Sigmoid colon (tissue), 7 donors: Measurements from ENCODE around the gene CASP12. TPM values are rescaled to one million over a fixed set of nuclear protein-coding genes. Genes with fewer than 3 reads are reported as not detected.

Experiments
- DNase-seq: peaks from one replicate; pipeline ENCODE4 v3.0.0-alpha.2; 2019
- H3K27ac ChIP-seq, 4 donors: fragments of 200-600 bp; sonication (generic); one replicate each; pipeline ENCODE4 v1.5.1; 2016 to 2019; ENCODE audit warnings: mild to moderate bottlenecking in 1 of 4
- H3K27me3 ChIP-seq, 3 donors: fragments of 200-600 bp; sonication (generic); one replicate each; pipeline ENCODE4 v1.5.1; 2019; ENCODE audit warnings: mild to moderate bottlenecking in 1 of 3
- H3K36me3 ChIP-seq, 4 donors: fragments of 200-600 bp; sonication (generic); one replicate each; pipeline ENCODE4 v1.5.1; 2016 to 2019
- H3K4me1 ChIP-seq, 4 donors: fragments of 200-600 bp; sonication (generic); one replicate each; pipeline ENCODE4 v1.5.1; 2017 to 2019
- H3K4me3 ChIP-seq, 4 donors: fragments of 200-600 bp; sonication (generic); one replicate each; pipeline ENCODE4 v1.5.1; 2017 to 2019; ENCODE audit warnings: mild to moderate bottlenecking in 2 of 4, moderate library complexity in 1 of 4
- H3K9me3 ChIP-seq, 4 donors: fragments of 200-600 bp in 3 of 4; sonication (generic) in 3 of 4; one replicate each; pipeline versions ENCODE4 v1.5.1 to v1.6.1; 2013 to 2019
- CTCF ChIP-seq, 4 experiments: fragments of 450-650 bp in 3 of 4; fragments of 200-600 bp in 1 of 4; IDR thresholded peaks; one replicate each; pipeline ENCODE4 v1.5.1; 2016 to 2019; ENCODE audit warnings: antibody characterized with exemption in 4 of 4, mild to moderate bottlenecking in 3 of 4, moderate library complexity in 2 of 4
- EP300 ChIP-seq, 4 donors: sonication (generic); formaldehyde crosslinking; IDR thresholded peaks; one replicate each; pipeline ENCODE4 v1.6.1; 2017; ENCODE audit warnings: antibody characterized with exemption in 4 of 4
- POLR2A ChIP-seq, 2 donors: fragments of 450-650 bp; IDR thresholded peaks; one replicate each; pipeline ENCODE4 v1.6.1; 2016; ENCODE audit warnings: antibody characterized with exemption in 2 of 2, mild to moderate bottlenecking in 2 of 2, moderate library complexity in 2 of 2
- POLR2AphosphoS5 ChIP-seq, 4 donors: sonication (generic); formaldehyde crosslinking; IDR thresholded peaks; one replicate each; pipeline ENCODE4 v1.6.1; 2017; ENCODE audit warnings: antibody characterized with exemption in 4 of 4
- WGBS, 2 donors: extraction: QIAGEN DNeasy Blood & Tissue Kit; methylation state at CpG; one replicate each; pipeline ENCODE4 v1.1.7; 2013; 5-methylcytosine and 5-hydroxymethylcytosine counted together
- intact Hi-C: fragments of 100-400 bp; cut with DNase I; formaldehyde crosslinking; loops from one replicate; pipeline ENCODE4 v1.15.1; 2023
- polyA plus RNA-seq, 3 donors: library from polyadenylated mRNA; stranded (reverse); fragments of 200-250 nt; gene quantifications; one replicate each; pipeline ENCODE4 v1.2.3, GENCODE V29; 2013
- total RNA-seq, 4 donors: library from RNA; depleted of rRNA; stranded (reverse); fragments of >200 nt; gene quantifications; one replicate each; pipeline ENCODE4 v1.1.0, GENCODE V29; 2016
- donor health status: healthy with polysubstance abuse.
- donor health status: Bipolar disorder and iron deficiency.
- donor health status: healthy.

Gene CASP12
- total and polyA plus RNA-seq, 7 donors = 0.22 to 9.4 (median 2.2) TPM; not detected in 1

- DNase-seq = no peak
- intact Hi-C loops = no loop called here
- no peaks in the 10 kb centered on the region for H3K36me3 ChIP-seq
- no peak overlapping the region for H3K27ac ChIP-seq
- no peak for TF ChIP-seq POLR2AphosphoS5 (IDR thresholded peaks at IDR 0.05)
- no peak for TF ChIP-seq CTCF (IDR thresholded peaks at IDR 0.05)
- TF ChIP-seq POLR2A (IDR thresholded peaks at IDR 0.05) = no peak
- TF ChIP-seq EP300 (IDR thresholded peaks at IDR 0.05) = no peak
- no peaks in the 10 kb centered on the region for H3K27me3 ChIP-seq
- no peaks in the 10 kb centered on the region for H3K4me1 ChIP-seq
- H3K4me3 ChIP-seq = no peak overlapping the region
- H3K9me3 ChIP-seq = no peaks in the 10 kb centered on the region
- WGBS, 2 donors = 86 to 88% methylated on average over 3 of the region's 3 CpGs
Measured at GRCh38 chr11:104908186-104908531, 9.9 kb upstream of the CASP12 start.

- no peak overlapping the region for H3K27ac ChIP-seq
- H3K4me3 ChIP-seq = no peak overlapping the region
- TF ChIP-seq POLR2A (IDR thresholded peaks at IDR 0.05) = no peak
- no peak for TF ChIP-seq POLR2AphosphoS5 (IDR thresholded peaks at IDR 0.05)
- no peak for TF ChIP-seq CTCF (IDR thresholded peaks at IDR 0.05)
- TF ChIP-seq EP300 (IDR thresholded peaks at IDR 0.05) = no peak
- no peaks in the 10 kb centered on the region for H3K9me3 ChIP-seq
- H3K4me1 ChIP-seq = no peaks in the 10 kb centered on the region
- no peaks in the 10 kb centered on the region for H3K27me3 ChIP-seq
- H3K36me3 ChIP-seq = no peaks in the 10 kb centered on the region
- WGBS, 2 donors = 79% methylated on average over 7 of the region's 7 CpGs
- DNase-seq = no peak
- intact Hi-C loops = no loop called here
Measured at GRCh38 chr11:104907521-104908185, 9.4 kb upstream of the CASP12 start.

GRCh38 chr11:104905271-104905670, 7.0 kb upstream of the CASP12 start:
- Histone ChIP-seq H3K27me3 (no peaks in the 10 kb centered on the region), H3K27ac (no peak overlapping the region), H3K4me3 (no peak overlapping the region), H3K4me1 (no peaks in the 10 kb centered on the region), H3K9me3 (no peaks in the 10 kb centered on the region), H3K36me3 (no peaks in the 10 kb centered on the region)
- WGBS, 2 donors = 87 to 96% methylated on average over 4 of the region's 4 CpGs
- no peak for TF ChIP-seq EP300 (IDR thresholded peaks at IDR 0.05)
- no peak for TF ChIP-seq CTCF (IDR thresholded peaks at IDR 0.05)
- TF ChIP-seq POLR2AphosphoS5 (IDR thresholded peaks at IDR 0.05) = no peak
- TF ChIP-seq POLR2A (IDR thresholded peaks at IDR 0.05) = no peak
- intact Hi-C loops = no loop called here
- DNase-seq = no peak

- Histone ChIP-seq H3K9me3 (no peaks in the 10 kb centered on the region), H3K4me1 (peaks cover 0 to 32% (median 23%) of the 10 kb centered on the region in 4 donors), H3K27ac (peak overlapping the region; percentile 58 to 71 (median 66)), H3K4me3 (no peak overlapping the region), H3K36me3 (no peaks in the 10 kb centered on the region), H3K27me3 (no peaks in the 10 kb centered on the region)
- no peak for DNase-seq
- TF ChIP-seq POLR2AphosphoS5 (IDR thresholded peaks at IDR 0.05) (no peak), POLR2A (IDR thresholded peaks at IDR 0.05) (no peak), EP300 (IDR thresholded peaks at IDR 0.05) (no peak), CTCF (IDR thresholded peaks at IDR 0.05) (no peak)
- intact Hi-C loops = no loop called here
Measured at GRCh38 chr11:104899226-104899625, 966 bp upstream of the CASP12 start.

- peak overlapping the region in 3 of 4 donors; percentile 26 to 37 (median 36) for H3K4me3 ChIP-seq
- intact Hi-C loops = no loop called here
- 64 to 85% methylated on average over 1 of the region's 1 CpG for WGBS, 2 donors
- no peaks in the 10 kb centered on the region for H3K9me3 ChIP-seq
- H3K27ac ChIP-seq = peak overlapping the region; percentile 58 to 71 (median 66)
- TF ChIP-seq EP300 (IDR thresholded peaks at IDR 0.05) = no peak
- no peak for TF ChIP-seq POLR2AphosphoS5 (IDR thresholded peaks at IDR 0.05)
- no peak for TF ChIP-seq CTCF (IDR thresholded peaks at IDR 0.05)
- TF ChIP-seq POLR2A (IDR thresholded peaks at IDR 0.05) = no peak
- peaks cover 0 to 33% (median 23%) of the 10 kb centered on the region in 4 donors for H3K4me1 ChIP-seq
- H3K36me3 ChIP-seq = no peaks in the 10 kb centered on the region
- no peak for DNase-seq
- no peaks in the 10 kb centered on the region for H3K27me3 ChIP-seq
Measured at GRCh38 chr11:104898685-104899013, 389 bp upstream of the CASP12 start.
